Measurements from ENCODE around the gene KSR2.

- TF ChIP-seq GATA3 (IDR thresholded peaks at IDR 0.05; ENCODE audit: low read depth, low read length): no peak
- no peak for TF ChIP-seq GATA2 (IDR thresholded peaks at IDR 0.05; ENCODE audit: low read depth, low read length)
These were observed 501.2 kb downstream of the KSR2 start for GRCh38 chr12:117467588-117467987.
